ENCODE results near the gene SPATA17. TPM values are rescaled to one million over a fixed set of nuclear protein-coding genes. Genes with fewer than 3 reads are reported as not detected.

SPATA17 gene
- total and polyA plus RNA-seq, 10 donors, result 0.06 to 0.10 TPM; not detected in 8

- TF ChIP-seq POLR2A (IDR thresholded peaks at IDR 0.05), result no peak
- TF ChIP-seq CTCF (IDR thresholded peaks at IDR 0.05 in 8 of 11, conservative IDR thresholded peaks at IDR 0.05 in 3 of 11), result no peak
- no peak for TF ChIP-seq POLR2AphosphoS5 (IDR thresholded peaks at IDR 0.05)
- no peaks in the 10 kb centered on the region for H3K9me3 ChIP-seq
- H3K4me1 ChIP-seq, result no peaks in the 10 kb centered on the region
- H3K36me3 ChIP-seq, result no peaks in the 10 kb centered on the region
- no peak overlapping the region for H3K27ac ChIP-seq
- no peak for DNase-seq
- H3K4me3 ChIP-seq, result no peak overlapping the region
- intact Hi-C loops (cut with DNase I; ENCODE audit: low total_unique reads), result no loop called here
- no peaks in the 10 kb centered on the region for H3K27me3 ChIP-seq (replicated peaks in 1 of 7)
- 86 to 92% (median 92%) methylated on average over 2 of the region's 2 CpGs for WGBS, 5 donors
These were observed 240.8 kb downstream of the SPATA17 start for GRCh38 chr1:217871955-217872354.

GRCh38 chr1:217875229-217875628 lies 244.1 kb downstream of the SPATA17 start:
- TF ChIP-seq POLR2A (IDR thresholded peaks at IDR 0.05) (no peak), POLR2AphosphoS5 (IDR thresholded peaks at IDR 0.05) (no peak), CTCF (IDR thresholded peaks at IDR 0.05 in 8 of 11, conservative IDR thresholded peaks at IDR 0.05 in 3 of 11) (no peak)
- intact Hi-C loops (cut with DNase I; ENCODE audit: low total_unique reads), result no loop called here
- peaks cover 0 to 5% (median 0%) of the 10 kb centered on the region in 8 donors for H3K9me3 ChIP-seq
- H3K4me3 ChIP-seq, result no peak overlapping the region
- H3K27ac ChIP-seq, result no peak overlapping the region
- no peak for DNase-seq
- H3K27me3 ChIP-seq (replicated peaks in 1 of 7), result no peaks in the 10 kb centered on the region
- H3K4me1 ChIP-seq, result no peaks in the 10 kb centered on the region
- H3K36me3 ChIP-seq, result no peaks in the 10 kb centered on the region

GRCh38 chr1:217876401-217876800 lies 245.3 kb downstream of the SPATA17 start:
- DNase-seq, result no peak
- intact Hi-C loops (cut with DNase I; ENCODE audit: low total_unique reads), result no loop called here
- Histone ChIP-seq H3K27ac (no peak overlapping the region), H3K4me1 (no peaks in the 10 kb centered on the region), H3K4me3 (no peak overlapping the region), H3K27me3 (replicated peaks in 1 of 7) (no peaks in the 10 kb centered on the region), H3K36me3 (no peaks in the 10 kb centered on the region), H3K9me3 (peaks cover 0 to 5% (median 0%) of the 10 kb centered on the region in 8 donors)
- 77 to 95% (median 90%) methylated on average over 1 of the region's 1 CpG for WGBS, 5 donors
- no peak for TF ChIP-seq CTCF (IDR thresholded peaks at IDR 0.05 in 8 of 11, conservative IDR thresholded peaks at IDR 0.05 in 3 of 11)
- TF ChIP-seq POLR2AphosphoS5 (IDR thresholded peaks at IDR 0.05), result no peak
- TF ChIP-seq POLR2A (IDR thresholded peaks at IDR 0.05), result no peak

- Histone ChIP-seq H3K4me3 (no peak overlapping the region), H3K9me3 (peaks cover 0 to 5% (median 0%) of the 10 kb centered on the region in 8 donors), H3K27ac (no peak overlapping the region), H3K36me3 (no peaks in the 10 kb centered on the region), H3K4me1 (no peaks in the 10 kb centered on the region), H3K27me3 (replicated peaks in 1 of 7) (no peaks in the 10 kb centered on the region)
- TF ChIP-seq POLR2AphosphoS5 (IDR thresholded peaks at IDR 0.05) (no peak), POLR2A (IDR thresholded peaks at IDR 0.05) (no peak), CTCF (IDR thresholded peaks at IDR 0.05 in 8 of 11, conservative IDR thresholded peaks at IDR 0.05 in 3 of 11) (no peak)
- 71 to 91% (median 83%) methylated on average over 5 of the region's 5 CpGs for WGBS, 5 donors
- DNase-seq, result no peak
- intact Hi-C loops (cut with DNase I; ENCODE audit: low total_unique reads), result no loop called here
These were observed 245.8 kb downstream of the SPATA17 start for GRCh38 chr1:217876896-217877295.

Data from spleen (tissue), 11 donors.